Endothelial cell of umbilical vein (primary cell): ENCODE results near the gene CAMTA1. TPM values are rescaled to one million over a fixed set of nuclear protein-coding genes. Genes with fewer than 3 reads are reported as not detected.

Experiments
- BruUV-seq: library from RNA; stranded (reverse); fragments of 400-500 nt; replicated peaks from 2 replicates; lab custom pipeline; 2021; lab: Mats Ljungman, UMichigan
- CTCF ChIA-PET: fragments of 300-600, 350-600 bp; sonication (Branson Sonifier 250); formaldehyde crosslinking; loops from one replicate; lab custom pipeline; 2021; ENCODE audit warnings: antibody characterized with exemption, inconsistent platforms; lab: Charles Lee
- POLR2A ChIA-PET: fragments of 300-600, 350-600 bp; sonication (Branson Sonifier 250); formaldehyde crosslinking; loops from one replicate; lab custom pipeline; 2021; ENCODE audit warnings: antibody characterized with exemption, inconsistent platforms; lab: Charles Lee
- DNase-seq: peaks from one replicate; pipeline ENCODE4 v3.0.0-alpha.2; 2011; ENCODE audit warnings: low read depth, low spot score
- FAIRE-seq: peaks from 2 replicates; lab custom pipeline; 2011; peaks lifted over from hg19 to GRCh38; lab: Jason Lieb, UNC
- H2AFZ ChIP-seq: 2 replicates; pipeline ENCODE4 v1.6.0; 2012; ENCODE audit warnings: low read depth, low read length, control low read depth, inconsistent platforms
- H3K27ac ChIP-seq: 2 replicates; pipeline ENCODE4 v1.5.1; 2011; ENCODE audit warnings: low read depth, mild to moderate bottlenecking, control low read depth, low read length, moderate library complexity; ENCODE audit not compliant: insufficient read depth
- H3K27me3 ChIP-seq, 2 experiments: 2 replicates each; pipeline versions ENCODE4 v1.6.0 to v1.6.1; 2011; ENCODE audit warnings: low read length in 2 of 2, mixed read lengths in 1 of 2; ENCODE audit not compliant: control insufficient read depth in 2 of 2, insufficient read depth in 2 of 2
- H3K36me3 ChIP-seq, 2 experiments: 2 replicates in 1 of 2; 3 replicates in 1 of 2; pipeline ENCODE4 v1.5.1; 2011; ENCODE audit warnings: low read length in 2 of 2, mild to moderate bottlenecking in 1 of 2, moderate library complexity in 1 of 2; ENCODE audit not compliant: control insufficient read depth in 2 of 2, insufficient read depth in 2 of 2; ENCODE audit errors: extremely low read depth in 1 of 2
- H3K4me1 ChIP-seq: 3 replicates; pipeline ENCODE4 v1.5.1; 2011; ENCODE audit warnings: mild to moderate bottlenecking, low read length; ENCODE audit not compliant: control insufficient read depth, insufficient read depth; ENCODE audit errors: extremely low read depth
- H3K4me2 ChIP-seq: 2 replicates; pipeline ENCODE4 v1.6.1; 2011; ENCODE audit warnings: low read length, control low read depth, mixed read lengths; ENCODE audit not compliant: insufficient read depth
- H3K4me3 ChIP-seq, 3 experiments: fragments of 200-600 bp in 1 of 3; sonication (generic), shearing (Covaris generic) in 1 of 3; replicated peaks in 1 of 3; 2 replicates each; pipeline ENCODE4 v1.5.1; 2011 to 2016; ENCODE audit warnings: control low read depth in 3 of 3, low read length in 3 of 3, mild to moderate bottlenecking in 2 of 3, inconsistent platforms in 1 of 3, low read depth in 1 of 3, moderate library complexity in 1 of 3; ENCODE audit not compliant: insufficient read depth in 1 of 3
- H3K79me2 ChIP-seq: 2 replicates; pipeline ENCODE4 v1.6.0; 2012; ENCODE audit warnings: low read length, inconsistent platforms; ENCODE audit not compliant: control insufficient read depth, insufficient read depth
- H3K9ac ChIP-seq: replicated peaks from 2 replicates; pipeline ENCODE3; 2011; ENCODE audit warnings: low read length, control low read depth; ENCODE audit not compliant: insufficient read depth; ENCODE audit errors: extremely low read depth
- H3K9me1 ChIP-seq: replicated peaks from 3 replicates; pipeline ENCODE4 v1.6.0; 2011; ENCODE audit warnings: mild to moderate bottlenecking, low read length; ENCODE audit not compliant: control insufficient read depth, insufficient read depth; ENCODE audit errors: extremely low read depth
- H3K9me3 ChIP-seq: replicated peaks from 2 replicates; pipeline ENCODE4 v1.5.1; 2012; ENCODE audit warnings: low read length, inconsistent platforms; ENCODE audit not compliant: control insufficient read depth, insufficient read depth
- H4K20me1 ChIP-seq: replicated peaks from 2 replicates; pipeline ENCODE3; 2011; ENCODE audit warnings: mild to moderate bottlenecking, low read length; ENCODE audit not compliant: control insufficient read depth, insufficient read depth; ENCODE audit errors: extremely low read depth
- CTCF ChIP-seq, 2 donors: IDR thresholded peaks; 1 replicate in 1 of 2; 2 replicates in 1 of 2; pipeline ENCODE4 v1.5.1; 2011; ENCODE audit warnings: low read length in 2 of 2, mild to moderate bottlenecking in 2 of 2, moderate library complexity in 2 of 2, control low read depth in 1 of 2, inconsistent platforms in 1 of 2, low read depth in 1 of 2; ENCODE audit not compliant: insufficient read depth in 1 of 2; ENCODE audit errors: extremely low read depth in 1 of 2
- EZH2 ChIP-seq: IDR thresholded peaks from 2 replicates; pipeline ENCODE4 v1.6.1; 2012; ENCODE audit warnings: borderline replicate concordance, low read depth, mild to moderate bottlenecking, moderate library complexity, low read length, inconsistent platforms; ENCODE audit not compliant: severe bottlenecking
- FOS ChIP-seq: IDR thresholded peaks from 2 replicates; pipeline ENCODE4 v1.6.1; 2011; ENCODE audit warnings: mild to moderate bottlenecking, low read length, moderate library complexity, borderline replicate concordance; ENCODE audit not compliant: insufficient read depth
- GATA2 ChIP-seq: IDR thresholded peaks from 2 replicates; pipeline ENCODE4 v1.7.0; 2011; ENCODE audit warnings: low read depth, mild to moderate bottlenecking, moderate library complexity, mixed read lengths, low read length; ENCODE audit not compliant: insufficient read length, insufficient read depth
- JUN ChIP-seq: IDR thresholded peaks from 2 replicates; pipeline ENCODE4 v1.6.1; 2011; ENCODE audit warnings: borderline replicate concordance, low read depth; ENCODE audit not compliant: insufficient read length, insufficient read depth
- MAX ChIP-seq: IDR thresholded peaks from 2 replicates; pipeline ENCODE4 v1.6.1; 2011; ENCODE audit not compliant: insufficient read depth, insufficient read length
- MYC ChIP-seq: IDR thresholded peaks from one replicate; pipeline ENCODE4 v1.6.1; 2011; ENCODE audit warnings: mild to moderate bottlenecking, low read depth, low read length
- POLR2A ChIP-seq: IDR thresholded peaks from 2 replicates; pipeline ENCODE4 v1.6.1; 2012; ENCODE audit warnings: low read depth, mild to moderate bottlenecking, control low read depth, low read length
- POLR2AphosphoS5 ChIP-seq: IDR thresholded peaks from 2 replicates; pipeline ENCODE4 v1.6.1; 2012; ENCODE audit warnings: low read depth, mild to moderate bottlenecking, control low read depth, low read length, moderate library complexity; ENCODE audit not compliant: insufficient read depth
- dilution Hi-C: fragments of 300-500 bp; cut with MboI; formaldehyde crosslinking; loops from one replicate; pipeline ENCODE4 v1.15.0; 2019; ENCODE audit warnings: low sequenced_read_pairs; ENCODE audit not compliant: extremely low pct_ligation_motif_present
- intact Hi-C: fragments of 100-400 bp; cut with micrococcal nuclease; formaldehyde crosslinking; loops from one replicate; pipeline ENCODE4 v1.10.0; 2022
- polyA plus RNA-seq, 4 experiments: library from polyadenylated mRNA; depleted of rRNA in 3 of 4; stranded (reverse) in 3 of 4; unstranded in 1 of 4; fragments of >200 nt; gene quantifications; 2 replicates each; pipeline versions ENCODE4 v1.2.1 to v1.2.3, GENCODE V29; 2011 to 2012; ENCODE audit warnings: missing spikeins in 1 of 4
- total RNA-seq: library from RNA; stranded (reverse); gene quantifications from 2 replicates; pipeline ENCODE4 v1.2.3, GENCODE V29; 2021

CAMTA1 gene
- total and polyA plus RNA-seq, 2 donors (not counting 3 experiments of a cell fraction or from before 2014, with no cell fraction given): 50.8 to 92.7 TPM

GRCh38 chr1:7113822-7114221 lies 328.6 kb downstream of the CAMTA1 start:
- ChIA-PET CTCF (no interaction called here), POLR2A (no interaction called here)
- intact Hi-C loops (loop anchor here (10.0 kb wide), 1 partner anchor 79 kb away; no protein-coding TSS in a partner anchor), dilution Hi-C loops (no loop called here)
- H4K20me1 ChIP-seq: no peaks in the 10 kb centered on the region
- H3K79me2 ChIP-seq: no peaks in the 10 kb centered on the region
- H3K4me2 ChIP-seq: no peak overlapping the region
- no peak overlapping the region for H3K9ac ChIP-seq
- no peak overlapping the region for H3K27ac ChIP-seq
- DNase-seq (no peak), FAIRE-seq (no peak)
- H3K27me3 ChIP-seq: no peaks in the 10 kb centered on the region
- H2AFZ ChIP-seq: no peak overlapping the region
- H3K4me3 ChIP-seq: no peak overlapping the region
- BruUV-seq: no TSS peak
- TF ChIP-seq POLR2AphosphoS5 (no peak), MYC (no peak), GATA2 (no peak), FOS (no peak), POLR2A (no peak), EZH2 (no peak), CTCF (IDR thresholded peaks at IDR 0.05; ENCODE audit: extremely low read depth in 1 of 2, insufficient read depth in 1 of 2, low read depth in 1 of 2, low read length in 2 of 2) (no peak), JUN (no peak), MAX (no peak)
- H3K4me1 ChIP-seq: no peaks in the 10 kb centered on the region
- H3K9me1 ChIP-seq: no peaks in the 10 kb centered on the region
- H3K9me3 ChIP-seq: no peaks in the 10 kb centered on the region
- no peaks in the 10 kb centered on the region for H3K36me3 ChIP-seq
